ENCODE results near the gene POU2AF3.

- TF ChIP-seq, protein P1, sequence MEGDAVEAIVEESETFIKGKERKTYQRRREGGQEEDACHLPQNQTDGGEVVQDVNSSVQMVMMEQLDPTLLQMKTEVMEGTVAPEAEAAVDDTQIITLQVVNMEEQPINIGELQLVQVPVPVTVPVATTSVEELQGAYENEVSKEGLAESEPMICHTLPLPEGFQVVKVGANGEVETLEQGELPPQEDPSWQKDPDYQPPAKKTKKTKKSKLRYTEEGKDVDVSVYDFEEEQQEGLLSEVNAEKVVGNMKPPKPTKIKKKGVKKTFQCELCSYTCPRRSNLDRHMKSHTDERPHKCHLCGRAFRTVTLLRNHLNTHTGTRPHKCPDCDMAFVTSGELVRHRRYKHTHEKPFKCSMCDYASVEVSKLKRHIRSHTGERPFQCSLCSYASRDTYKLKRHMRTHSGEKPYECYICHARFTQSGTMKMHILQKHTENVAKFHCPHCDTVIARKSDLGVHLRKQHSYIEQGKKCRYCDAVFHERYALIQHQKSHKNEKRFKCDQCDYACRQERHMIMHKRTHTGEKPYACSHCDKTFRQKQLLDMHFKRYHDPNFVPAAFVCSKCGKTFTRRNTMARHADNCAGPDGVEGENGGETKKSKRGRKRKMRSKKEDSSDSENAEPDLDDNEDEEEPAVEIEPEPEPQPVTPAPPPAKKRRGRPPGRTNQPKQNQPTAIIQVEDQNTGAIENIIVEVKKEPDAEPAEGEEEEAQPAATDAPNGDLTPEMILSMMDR (IDR thresholded peaks at IDR 0.05 in 2 of 3, conservative IDR thresholded peaks at IDR 0.05 in 1 of 3; ENCODE audit: borderline replicate concordance in 1 of 3, insufficient read depth in 1 of 3, low read depth in 2 of 3, low read length in 2 of 3), result no peak
- no peak for TF ChIP-seq POLR2AphosphoS5 (IDR thresholded peaks at IDR 0.05; ENCODE audit: low read depth, low read length)
Observed at GRCh38 chr11:111325259-111325658, 26.9 kb downstream of the POU2AF3 start.

All from HCT116 (cell line).